ENCODE data around the gene PRRT4.

The PRRT4 gene

GRCh38 chr7:128349466-128349825 lies 12.0 kb downstream of the PRRT4 start:
- DNase-seq (ENCODE audit: low read depth in 1 of 2, low spot score in 1 of 2), result no peak

GRCh38 chr7:128347647-128348097 lies 13.8 kb downstream of the PRRT4 start:
- no peak for DNase-seq (ENCODE audit: low read depth in 1 of 2, low spot score in 1 of 2)

GRCh38 chr7:128344431-128344774 lies 17.1 kb downstream of the PRRT4 start:
- DNase-seq (ENCODE audit: low read depth in 1 of 2, low spot score in 1 of 2), result no peak

- peak; percentile 69 to 75 for DNase-seq (ENCODE audit: low read depth in 1 of 2, low spot score in 1 of 2)
Observed at GRCh38 chr7:128343554-128344430, 17.7 kb downstream of the PRRT4 start, which contains the start of gene RBM28. Gene RBM28 (minus strand): TSS chr7:128343908. CDS start chr7:128343793, 115 bp downstream.

GRCh38 chr7:128341733-128342132 lies 19.8 kb downstream of the PRRT4 start:
- DNase-seq (ENCODE audit: low read depth in 1 of 2, low spot score in 1 of 2), result no peak

- no peak for DNase-seq (ENCODE audit: low read depth in 1 of 2, low spot score in 1 of 2)
Observed at GRCh38 chr7:128335730-128336129, 25.8 kb downstream of the PRRT4 start.

GRCh38 chr7:128324368-128324680 lies 37.2 kb downstream of the PRRT4 start:
- no peak for DNase-seq (ENCODE audit: low read depth in 1 of 2, low spot score in 1 of 2)

GRCh38 chr7:128323459-128324367 lies 37.8 kb downstream of the PRRT4 start:
- DNase-seq (ENCODE audit: low read depth in 1 of 2, low spot score in 1 of 2), result no peak

GRCh38 chr7:128323040-128323439 lies 38.5 kb downstream of the PRRT4 start:
- DNase-seq (ENCODE audit: low read depth in 1 of 2, low spot score in 1 of 2), result no peak

GRCh38 chr7:128322040-128322643 lies 39.3 kb downstream of the PRRT4 start:
- DNase-seq (ENCODE audit: low read depth in 1 of 2, low spot score in 1 of 2), result no peak

- no peak for DNase-seq (ENCODE audit: low read depth in 1 of 2, low spot score in 1 of 2)
Observed at GRCh38 chr7:128321044-128321422, 40.5 kb downstream of the PRRT4 start.

GRCh38 chr7:128318691-128319090 lies 42.8 kb downstream of the PRRT4 start:
- DNase-seq (ENCODE audit: low read depth in 1 of 2, low spot score in 1 of 2), result no peak

GRCh38 chr7:128311013-128311412 lies 50.5 kb downstream of the PRRT4 start:
- DNase-seq (ENCODE audit: low read depth in 1 of 2, low spot score in 1 of 2), result no peak

- no peak for DNase-seq (ENCODE audit: low read depth in 1 of 2, low spot score in 1 of 2)
Observed at GRCh38 chr7:128310499-128310898, 51.0 kb downstream of the PRRT4 start.

- no peak for DNase-seq (ENCODE audit: low read depth in 1 of 2, low spot score in 1 of 2)
Observed at GRCh38 chr7:128309976-128310375, 51.5 kb downstream of the PRRT4 start.

- no peak for DNase-seq (ENCODE audit: low read depth in 1 of 2, low spot score in 1 of 2)
Observed at GRCh38 chr7:128309124-128309523, 52.4 kb downstream of the PRRT4 start.

GRCh38 chr7:128307061-128307460 lies 54.4 kb downstream of the PRRT4 start:
- DNase-seq (ENCODE audit: low read depth in 1 of 2, low spot score in 1 of 2), result no peak

GRCh38 chr7:128304212-128304611 lies 57.3 kb downstream of the PRRT4 start:
- DNase-seq (ENCODE audit: low read depth in 1 of 2, low spot score in 1 of 2), result no peak

- DNase-seq (ENCODE audit: low read depth in 1 of 2, low spot score in 1 of 2), result no peak
Observed at GRCh38 chr7:128303643-128304042, 57.8 kb downstream of the PRRT4 start.

- no peak for DNase-seq (ENCODE audit: low read depth in 1 of 2, low spot score in 1 of 2)
Observed at GRCh38 chr7:128303133-128303532, 58.4 kb downstream of the PRRT4 start.

GRCh38 chr7:128302139-128302538 lies 59.4 kb downstream of the PRRT4 start:
- no peak for DNase-seq (ENCODE audit: low read depth in 1 of 2, low spot score in 1 of 2)
